GM12873 (cell line): ENCODE measurements around the gene FCER1G.

Experiments used
- CTCF ChIP-seq: IDR thresholded peaks from 2 replicates; pipeline ENCODE4 v1.5.1; 2012; ENCODE audit warnings: low read depth, mild to moderate bottlenecking, moderate library complexity, low read length, control low read depth; ENCODE audit not compliant: insufficient read depth; ENCODE audit errors: missing control alignments

Gene FCER1G

GRCh38 chr1:161261261-161262235 lies 46.5 kb downstream of the FCER1G start:
- TF ChIP-seq CTCF, result no peak

GRCh38 chr1:161265305-161265704 lies 50.2 kb downstream of the FCER1G start:
- no peak for TF ChIP-seq CTCF

GRCh38 chr1:161266202-161266601 lies 51.1 kb downstream of the FCER1G start:
- no peak for TF ChIP-seq CTCF

GRCh38 chr1:161266836-161267235 lies 51.7 kb downstream of the FCER1G start:
- TF ChIP-seq CTCF, result no peak

- no peak for TF ChIP-seq CTCF
Measured at GRCh38 chr1:161267321-161267720, 52.2 kb downstream of the FCER1G start.
